Hematopoietic multipotent progenitor cell treated with erythropoietin and hydrocortisone succinate and interleukin-3 and kit ligand, for 6 days (in vitro differentiated cells): ENCODE measurements around the gene BRDT.

ENCODE experiments used
- DNase-seq: peaks from one replicate; pipeline ENCODE4 v3.0.0-alpha.2; 2015

BRDT gene

DNA sequence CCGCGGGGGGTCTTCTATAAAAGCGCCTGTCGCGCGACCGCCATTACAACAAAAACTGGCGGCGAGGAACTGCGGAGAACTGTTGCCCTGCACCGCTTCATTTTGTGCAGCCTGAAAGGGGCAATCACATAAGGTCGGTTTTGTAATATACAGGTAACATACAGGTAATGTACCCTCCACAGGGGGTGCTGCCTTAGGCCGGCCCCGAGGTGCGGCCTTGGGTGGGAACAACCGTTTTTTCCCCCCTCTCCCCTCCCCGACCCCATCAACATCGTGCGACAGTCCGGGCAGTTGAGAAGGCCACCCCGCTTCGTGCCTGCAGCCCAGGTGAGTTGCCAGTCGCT lies at the start of gene BRDT:
TSS of gene BRDT (plus strand) at position 46 of the 344 bp plus-strand sequence. CDS start 13,354 bp downstream, outside the sequence.
- no peak for DNase-seq

GRCh38 chr1:91900562-91900961 lies 48.6 kb upstream of the BRDT start:
- no peak for DNase-seq

- no peak for DNase-seq
Observed at GRCh38 chr1:91901231-91901630, 48.0 kb upstream of the BRDT start.

GRCh38 chr1:91912266-91912665 lies 36.9 kb upstream of the BRDT start:
- DNase-seq: no peak

DNA sequence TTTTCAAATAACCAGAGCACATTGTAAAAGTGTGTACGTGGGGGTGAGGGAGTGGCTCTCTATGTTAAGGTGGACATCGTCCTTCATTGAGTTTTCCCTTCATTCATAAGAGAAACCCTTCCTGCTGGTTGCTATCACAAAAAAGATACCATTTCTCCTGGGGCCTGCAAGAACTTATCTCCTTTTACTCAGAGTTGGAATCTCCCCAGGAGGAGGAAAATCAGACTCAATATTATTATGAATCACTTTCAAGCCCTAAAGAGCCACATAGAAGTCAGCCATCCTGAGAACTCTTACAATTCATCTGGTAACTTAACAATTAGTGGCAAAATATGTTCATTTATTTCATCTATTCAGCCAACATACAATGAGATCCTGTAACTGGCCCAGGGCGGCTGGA lies 36.2 kb upstream of the BRDT start:
- no peak for DNase-seq

- no peak for DNase-seq
Observed at GRCh38 chr1:91916046-91916445, 33.2 kb upstream of the BRDT start.

DNA sequence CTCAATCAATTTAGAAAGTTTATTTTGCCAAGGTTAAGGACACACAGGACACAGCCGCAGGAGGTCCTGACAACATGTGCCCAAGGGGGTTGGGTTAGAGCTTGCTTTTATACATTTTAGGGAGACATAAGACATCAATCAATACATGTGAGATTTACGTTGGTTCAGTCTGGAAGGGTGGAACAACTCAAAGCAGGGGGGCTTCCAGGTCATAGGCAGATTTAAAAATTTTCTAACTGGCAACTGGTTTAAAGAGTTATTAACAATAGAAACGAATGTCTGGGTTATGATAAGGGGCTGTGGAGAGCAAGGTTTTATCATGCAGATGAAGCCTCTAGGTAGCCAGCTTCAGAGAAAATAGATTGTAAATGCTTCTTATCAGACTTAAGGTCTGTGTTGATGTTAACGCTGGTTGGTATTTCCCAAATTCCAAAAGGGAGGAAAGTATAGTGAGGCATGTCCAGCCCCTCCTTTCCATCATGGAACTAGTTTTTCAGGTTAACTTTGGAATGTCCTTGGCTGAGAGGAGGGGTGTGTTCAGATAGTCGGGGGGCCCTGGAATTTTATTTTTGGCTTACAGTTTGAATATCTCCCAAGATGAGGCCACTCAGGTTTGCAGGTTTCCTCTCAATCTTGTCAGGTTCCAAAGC lies 32.3 kb upstream of the BRDT start:
- DNase-seq: no peak

- no peak for DNase-seq
Observed at GRCh38 chr1:91919962-91920361, 29.2 kb upstream of the BRDT start.

DNA sequence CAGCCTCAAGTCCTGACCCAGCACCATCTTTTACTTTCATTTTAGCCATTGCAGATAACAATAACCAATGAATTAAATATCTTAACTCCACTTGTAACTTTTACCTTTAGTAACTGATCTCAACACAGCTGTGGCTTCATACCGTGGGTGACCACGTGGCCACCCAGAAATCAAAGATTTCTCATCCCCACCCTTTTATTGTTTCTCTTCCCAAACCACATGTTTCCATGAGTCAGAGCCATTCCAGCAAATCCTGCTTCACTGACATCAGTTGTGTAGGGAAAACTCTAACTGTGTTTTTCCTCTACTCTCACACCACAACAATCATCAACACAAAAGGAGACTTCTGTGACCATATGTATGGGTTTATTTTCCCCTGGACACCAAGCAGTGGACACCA lies 25.1 kb upstream of the BRDT start:
- no peak for DNase-seq

DNA sequence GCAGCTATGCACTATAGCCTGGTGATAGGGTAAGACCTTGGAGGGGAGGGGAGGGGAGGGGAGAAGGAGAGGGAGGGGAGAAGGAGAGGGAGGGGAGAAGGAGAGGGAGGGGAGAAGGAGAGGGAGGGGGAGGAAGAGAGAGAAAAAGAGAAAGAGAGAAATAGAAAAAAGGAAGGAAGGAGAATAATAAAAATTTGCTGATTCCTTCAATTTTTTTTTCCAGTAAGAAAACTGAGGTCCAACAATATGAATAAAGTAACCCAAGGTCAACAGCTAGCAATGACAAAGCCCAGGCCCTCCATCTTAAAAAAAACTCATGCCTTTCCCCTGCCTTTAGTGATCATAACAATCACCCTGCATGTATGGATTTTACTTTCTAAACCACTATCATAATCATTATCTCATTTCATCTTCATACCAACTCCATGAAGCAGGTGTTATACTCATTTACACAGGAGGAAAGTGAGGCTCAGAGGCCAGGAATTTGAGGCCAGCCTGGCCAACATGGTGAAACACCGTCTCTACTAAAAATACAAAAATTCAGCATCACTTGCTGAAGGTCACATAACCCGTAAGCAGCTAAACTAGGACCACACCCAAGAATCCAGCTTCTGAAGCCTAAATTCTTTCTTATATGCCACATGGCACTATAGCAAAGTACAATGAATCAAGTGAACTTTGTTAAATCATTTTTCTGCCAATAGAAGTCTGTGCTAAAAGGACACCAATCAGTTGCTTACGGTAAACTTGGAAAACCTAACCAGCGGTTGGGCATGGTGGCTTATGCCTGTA lies 23.4 kb upstream of the BRDT start:
- no peak for DNase-seq

DNA sequence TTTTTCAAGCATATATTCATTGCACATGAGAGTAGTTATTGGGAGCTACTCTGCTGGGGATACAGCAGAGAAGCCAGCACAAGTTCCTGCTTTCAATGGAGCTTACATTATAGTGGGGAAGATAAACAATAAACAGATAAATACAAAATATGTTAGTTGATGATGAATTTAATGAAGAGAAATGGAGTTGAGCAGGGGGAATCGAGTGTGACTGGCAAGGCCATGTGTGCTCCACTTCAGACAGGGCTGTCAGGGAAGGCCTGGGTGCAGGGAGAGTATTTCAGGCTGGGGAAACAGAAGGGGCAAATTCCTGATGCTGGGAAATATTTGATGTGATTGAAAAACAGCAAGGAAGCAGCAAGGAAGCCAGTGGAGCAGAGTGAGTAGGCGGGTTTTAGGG lies 21.2 kb upstream of the BRDT start:
- no peak for DNase-seq

- DNase-seq: no peak
Observed at GRCh38 chr1:91929250-91929649, 20.0 kb upstream of the BRDT start.

DNA sequence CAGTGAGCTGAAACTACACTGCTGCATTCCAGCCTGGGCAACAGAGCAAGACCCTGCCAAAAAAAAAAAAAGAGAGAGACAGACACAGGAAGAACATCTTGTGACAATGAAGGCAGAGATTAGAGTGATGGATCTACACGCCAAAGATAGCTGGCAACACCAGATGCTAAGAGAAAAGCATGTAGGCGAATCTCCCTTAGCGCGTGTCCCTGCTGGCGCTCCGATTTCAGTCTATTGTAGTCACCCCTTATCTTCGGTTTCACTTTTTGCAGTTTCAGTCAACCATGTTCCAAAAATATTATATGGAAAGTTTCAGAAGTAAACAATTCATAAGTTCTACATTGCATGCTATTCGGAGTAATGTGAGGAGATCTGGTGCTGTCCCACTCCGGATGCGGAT lies 11.6 kb upstream of the BRDT start:
- no peak for DNase-seq

- no peak for DNase-seq
Observed at GRCh38 chr1:91940496-91940895, 8.7 kb upstream of the BRDT start.

GRCh38 chr1:91944087-91944486 lies 5.1 kb upstream of the BRDT start:
- DNase-seq: no peak

DNA sequence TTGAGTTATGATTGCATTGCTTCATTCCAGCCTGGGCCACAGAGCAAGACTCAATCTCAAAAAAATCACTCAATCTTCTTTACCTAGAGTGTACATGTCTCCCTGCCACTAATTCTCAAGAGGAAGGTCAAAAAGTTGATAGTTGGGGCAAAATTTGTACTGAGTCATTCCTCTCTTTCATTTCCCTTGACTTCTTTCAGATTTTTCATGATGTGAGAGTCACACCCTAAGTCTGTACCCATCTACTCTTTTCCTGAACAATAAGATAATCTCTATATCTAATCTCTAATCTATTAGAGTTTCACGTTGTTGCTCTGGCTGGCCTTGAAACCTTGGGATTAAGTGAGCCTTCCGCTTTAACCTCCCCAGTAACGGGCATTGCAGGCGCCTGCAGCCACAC lies 1.1 kb upstream of the BRDT start:
- DNase-seq: no peak

DNA sequence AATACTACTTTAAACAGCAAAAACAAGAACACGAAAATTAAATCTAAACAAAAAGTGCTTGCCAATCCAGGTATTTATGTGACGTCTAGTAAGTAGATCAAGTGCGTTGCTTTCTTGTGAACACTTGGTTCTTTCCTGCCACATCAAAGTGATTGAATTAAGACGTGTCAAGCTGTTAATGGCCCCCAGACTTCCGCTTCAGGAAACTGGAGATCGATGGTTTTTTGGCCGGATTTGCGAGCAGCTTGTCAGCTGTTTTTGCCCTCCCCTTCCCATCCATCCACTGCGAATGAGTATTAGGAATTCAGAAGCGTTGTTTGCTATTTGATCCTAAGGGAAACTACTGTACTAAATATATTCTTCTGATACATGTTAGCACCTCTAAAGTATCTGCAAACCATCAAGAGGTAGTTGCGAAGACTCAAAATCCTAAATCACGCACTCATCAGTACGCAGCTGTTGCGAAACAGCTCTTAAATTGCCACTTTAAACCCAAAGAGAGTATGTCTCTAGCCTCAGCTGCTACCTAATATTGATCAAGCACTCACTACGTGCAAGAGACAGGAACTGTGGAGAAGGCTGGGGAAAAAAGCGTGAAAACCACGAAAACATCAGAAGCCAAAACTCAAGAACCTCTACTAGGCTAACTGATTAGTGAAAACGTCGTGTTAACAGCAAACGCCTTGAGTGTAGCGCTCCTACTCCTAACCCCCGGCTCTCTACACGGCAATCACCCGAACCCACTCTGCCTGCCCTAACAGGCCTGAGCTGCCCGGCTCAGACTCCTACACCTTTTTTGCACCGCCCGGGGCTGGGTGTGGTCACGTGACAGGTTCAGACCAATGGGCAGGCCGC lies 473 bp upstream of the BRDT start:
- no peak for DNase-seq

- no peak for DNase-seq
Observed at GRCh38 chr1:91952187-91952586, 3.0 kb downstream of the BRDT start.

DNA sequence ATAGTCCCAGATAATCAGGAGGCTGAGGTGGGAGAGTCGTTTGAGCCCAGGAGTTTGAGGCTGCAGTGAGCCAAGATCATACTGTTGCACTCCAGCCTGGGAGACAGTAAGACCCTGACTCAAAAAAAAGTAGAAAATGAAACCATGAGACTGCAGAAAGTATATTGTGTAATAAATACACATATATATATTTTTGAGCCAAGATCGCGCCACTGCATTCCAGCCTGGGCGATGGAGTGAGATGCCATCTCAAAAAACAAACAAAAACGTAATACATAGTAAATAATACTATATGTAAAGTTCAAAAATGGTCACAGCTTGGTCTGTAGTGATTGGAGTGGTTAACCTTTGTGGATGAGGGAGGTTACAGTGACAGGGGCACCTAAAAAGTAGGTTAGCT lies 9.7 kb downstream of the BRDT start:
- no peak for DNase-seq

DNA sequence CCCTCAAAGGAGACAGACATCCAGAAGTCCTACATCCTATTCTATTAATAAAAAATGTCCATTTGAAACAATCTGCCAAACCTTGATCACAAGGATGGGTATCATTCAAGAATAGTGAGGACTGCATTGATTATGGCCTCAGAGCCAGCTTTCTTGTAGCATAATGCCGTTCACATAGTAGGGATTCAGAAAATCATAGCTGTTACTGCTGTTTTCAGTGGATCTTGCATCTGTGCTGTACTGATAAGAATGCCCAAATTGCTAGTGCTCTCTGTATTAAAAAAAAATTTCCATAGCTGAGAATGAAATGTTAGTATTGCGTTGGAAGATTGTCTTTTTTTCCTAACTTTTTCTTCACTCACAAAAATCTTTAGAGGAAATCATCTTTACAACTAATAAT lies 19.1 kb downstream of the BRDT start:
- no peak for DNase-seq

GRCh38 chr1:91979383-91979782 lies 30.2 kb downstream of the BRDT start:
- no peak for DNase-seq

DNA sequence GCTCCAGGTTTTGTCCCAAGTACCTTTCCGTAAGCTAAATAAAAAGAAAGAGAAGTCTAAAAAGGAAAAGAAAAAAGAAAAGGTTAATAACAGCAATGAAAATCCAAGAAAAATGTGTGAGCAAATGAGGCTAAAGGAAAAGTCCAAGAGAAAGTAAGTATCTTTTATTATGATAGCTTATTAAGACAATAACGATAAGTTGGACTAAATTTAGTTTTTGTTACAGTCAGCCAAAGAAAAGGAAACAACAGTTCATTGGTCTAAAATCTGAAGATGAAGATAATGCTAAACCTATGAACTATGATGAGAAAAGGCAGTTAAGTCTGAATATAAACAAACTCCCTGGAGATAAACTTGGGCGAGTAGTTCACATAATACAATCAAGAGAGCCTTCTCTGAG lies 31.5 kb downstream of the BRDT start:
- no peak for DNase-seq

DNA sequence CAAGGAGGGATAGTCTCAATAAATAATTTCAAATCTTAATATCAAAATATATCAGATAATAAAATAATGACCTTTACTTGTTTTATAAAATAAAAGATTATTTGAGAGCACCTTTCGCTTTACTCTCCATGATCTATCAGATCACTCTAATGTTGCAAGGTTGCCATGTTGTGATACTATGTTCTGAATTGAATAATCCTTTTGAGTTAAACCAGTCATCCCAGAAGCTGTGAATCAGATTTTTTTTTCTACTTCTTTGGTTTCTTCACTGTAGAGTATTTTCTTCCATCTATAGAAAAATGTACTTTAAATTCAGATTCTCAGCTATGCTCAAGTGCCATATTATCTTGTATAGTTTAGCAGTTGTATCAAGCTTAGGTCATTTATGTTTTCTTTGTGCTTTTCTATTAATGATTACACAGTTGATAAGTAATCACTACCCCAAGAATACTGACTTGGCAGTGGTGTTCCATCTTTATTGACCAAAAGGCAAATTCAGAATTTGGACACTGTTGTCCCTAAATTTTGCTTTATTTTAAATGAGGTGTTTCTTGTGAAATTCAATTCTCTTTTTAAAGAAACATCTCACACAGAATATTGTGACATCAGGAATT lies 32.9 kb downstream of the BRDT start:
- no peak for DNase-seq

- DNase-seq: no peak
Observed at GRCh38 chr1:91993256-91993655, 44.1 kb downstream of the BRDT start.
